ENCODE measurements around the gene PDE11A. TPM values are rescaled to one million over a fixed set of nuclear protein-coding genes. Genes with fewer than 3 reads are reported as not detected.
A peak's percentile ranks its signal among the peaks of the same experiment; 100 is the strongest.

Gene PDE11A
- total RNA-seq, 1 donor from 2014 or later = 1.2 TPM

DNA sequence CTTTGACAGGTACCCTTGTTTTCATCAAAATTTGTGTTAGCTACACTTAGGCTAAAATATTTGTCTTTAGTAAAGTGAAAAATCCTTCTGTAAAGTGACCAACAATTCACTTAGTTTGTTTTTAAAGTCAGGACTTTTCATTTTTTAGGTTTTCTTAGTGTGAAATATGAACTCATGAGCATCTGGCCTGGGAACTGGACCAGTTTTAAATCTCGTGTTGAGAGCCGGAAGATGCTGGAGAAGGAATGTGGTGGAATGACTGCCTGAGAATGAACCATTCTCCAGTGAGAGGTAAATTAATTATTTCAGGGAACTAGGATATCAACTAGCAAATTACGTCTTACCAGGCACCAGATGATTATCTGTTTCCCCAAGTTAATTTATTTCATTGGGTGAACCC, 374.3 kb downstream of the PDE11A start:
- no peak overlapping the region for H3K4me3 ChIP-seq (ENCODE audit: low read depth, low read length)
- TF ChIP-seq, protein P1, sequence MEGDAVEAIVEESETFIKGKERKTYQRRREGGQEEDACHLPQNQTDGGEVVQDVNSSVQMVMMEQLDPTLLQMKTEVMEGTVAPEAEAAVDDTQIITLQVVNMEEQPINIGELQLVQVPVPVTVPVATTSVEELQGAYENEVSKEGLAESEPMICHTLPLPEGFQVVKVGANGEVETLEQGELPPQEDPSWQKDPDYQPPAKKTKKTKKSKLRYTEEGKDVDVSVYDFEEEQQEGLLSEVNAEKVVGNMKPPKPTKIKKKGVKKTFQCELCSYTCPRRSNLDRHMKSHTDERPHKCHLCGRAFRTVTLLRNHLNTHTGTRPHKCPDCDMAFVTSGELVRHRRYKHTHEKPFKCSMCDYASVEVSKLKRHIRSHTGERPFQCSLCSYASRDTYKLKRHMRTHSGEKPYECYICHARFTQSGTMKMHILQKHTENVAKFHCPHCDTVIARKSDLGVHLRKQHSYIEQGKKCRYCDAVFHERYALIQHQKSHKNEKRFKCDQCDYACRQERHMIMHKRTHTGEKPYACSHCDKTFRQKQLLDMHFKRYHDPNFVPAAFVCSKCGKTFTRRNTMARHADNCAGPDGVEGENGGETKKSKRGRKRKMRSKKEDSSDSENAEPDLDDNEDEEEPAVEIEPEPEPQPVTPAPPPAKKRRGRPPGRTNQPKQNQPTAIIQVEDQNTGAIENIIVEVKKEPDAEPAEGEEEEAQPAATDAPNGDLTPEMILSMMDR (conservative IDR thresholded peaks at IDR 0.05; ENCODE audit: low read depth, low read length) = no peak
- no peak for DNase-seq (ENCODE audit: low read depth)

DNA sequence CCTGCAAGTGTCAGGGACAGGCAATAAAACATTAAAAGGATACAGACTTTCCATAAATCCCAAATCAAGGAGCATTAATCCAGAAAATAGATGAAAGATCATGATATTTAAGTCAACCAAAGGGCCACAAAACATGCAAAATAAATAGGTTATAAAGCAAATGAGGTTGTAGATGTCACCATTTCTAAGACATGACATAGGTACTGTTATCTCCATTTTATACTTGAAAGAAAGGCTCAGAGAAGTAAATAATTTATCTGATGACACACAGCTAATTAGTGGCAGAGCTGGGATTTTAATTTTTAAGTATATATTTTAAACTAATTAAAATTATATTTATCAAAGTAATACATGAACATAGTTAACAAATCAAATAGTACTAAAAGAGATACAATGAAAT, 378.2 kb downstream of the PDE11A start:
- TF ChIP-seq, protein P1 (conservative IDR thresholded peaks at IDR 0.05; ENCODE audit: low read depth, low read length) = no peak
- no peak for DNase-seq (ENCODE audit: low read depth)
- H3K4me3 ChIP-seq (ENCODE audit: low read depth, low read length) = no peak overlapping the region

DNA sequence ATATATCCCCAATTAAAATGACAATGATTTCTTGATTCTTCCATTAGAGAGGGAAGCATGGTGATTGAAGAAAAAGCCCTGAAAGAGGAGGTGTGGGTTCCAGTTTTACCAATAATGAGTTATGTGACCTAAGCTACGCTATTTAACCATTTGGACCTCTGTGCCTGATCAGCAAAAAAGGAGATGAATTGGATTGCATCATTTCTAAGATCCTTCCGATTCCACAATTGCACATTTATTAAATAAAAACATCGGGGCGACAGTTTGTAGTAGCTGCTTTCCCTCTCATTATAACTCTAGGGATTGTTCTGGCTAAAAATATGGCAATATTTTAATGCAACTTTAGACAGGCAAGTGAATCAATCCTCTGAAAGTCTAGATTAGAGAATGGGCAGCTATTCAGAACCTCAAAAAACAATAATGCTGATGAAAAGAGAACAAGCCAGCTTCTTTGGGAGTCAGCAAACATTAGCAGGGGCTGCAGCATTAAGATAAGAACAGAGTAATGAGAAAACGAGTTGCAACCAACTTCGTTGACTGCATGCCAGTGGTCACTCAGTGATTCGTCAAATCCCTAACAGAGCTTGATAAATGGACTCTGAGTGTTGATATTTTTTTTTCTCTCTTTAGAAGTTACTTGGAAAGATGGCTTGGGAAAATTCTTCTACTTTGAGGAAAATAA, 378.8 kb downstream of the PDE11A start:
- TF ChIP-seq, protein P1 (conservative IDR thresholded peaks at IDR 0.05; ENCODE audit: low read depth, low read length) = no peak
- no peak overlapping the region for H3K4me3 ChIP-seq (ENCODE audit: low read depth, low read length)
- DNase-seq (ENCODE audit: low read depth) = no peak

DNA sequence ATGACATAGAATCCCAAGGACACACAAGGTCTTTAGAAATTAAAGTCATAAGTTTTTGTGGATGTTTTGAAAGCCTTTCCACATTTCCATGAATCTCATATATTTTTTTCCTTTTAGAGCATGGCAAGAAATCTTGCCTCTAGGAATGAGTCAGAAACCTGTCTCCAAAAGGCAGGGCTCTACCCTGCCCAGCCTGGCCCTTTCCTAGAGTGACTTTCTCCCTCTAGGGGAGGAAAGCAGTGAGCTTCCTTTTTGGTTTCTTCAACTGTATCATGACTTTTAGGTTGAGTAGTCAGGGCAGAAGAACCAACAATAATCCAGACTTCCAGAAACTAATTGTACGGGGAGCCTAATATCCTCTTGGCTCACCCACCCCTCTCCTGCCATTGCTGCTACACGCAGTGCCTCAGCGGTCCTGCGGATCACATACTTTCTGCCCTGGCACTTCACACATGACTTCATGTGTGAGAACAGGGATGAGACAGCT, 379.8 kb downstream of the PDE11A start:
- DNase-seq (ENCODE audit: low read depth) = peak; percentile 71
- peak overlapping the region; percentile 31 for H3K4me3 ChIP-seq (ENCODE audit: low read depth, low read length)
- TF ChIP-seq, protein P1 (conservative IDR thresholded peaks at IDR 0.05; ENCODE audit: low read depth, low read length) = peak; percentile 54

DNA sequence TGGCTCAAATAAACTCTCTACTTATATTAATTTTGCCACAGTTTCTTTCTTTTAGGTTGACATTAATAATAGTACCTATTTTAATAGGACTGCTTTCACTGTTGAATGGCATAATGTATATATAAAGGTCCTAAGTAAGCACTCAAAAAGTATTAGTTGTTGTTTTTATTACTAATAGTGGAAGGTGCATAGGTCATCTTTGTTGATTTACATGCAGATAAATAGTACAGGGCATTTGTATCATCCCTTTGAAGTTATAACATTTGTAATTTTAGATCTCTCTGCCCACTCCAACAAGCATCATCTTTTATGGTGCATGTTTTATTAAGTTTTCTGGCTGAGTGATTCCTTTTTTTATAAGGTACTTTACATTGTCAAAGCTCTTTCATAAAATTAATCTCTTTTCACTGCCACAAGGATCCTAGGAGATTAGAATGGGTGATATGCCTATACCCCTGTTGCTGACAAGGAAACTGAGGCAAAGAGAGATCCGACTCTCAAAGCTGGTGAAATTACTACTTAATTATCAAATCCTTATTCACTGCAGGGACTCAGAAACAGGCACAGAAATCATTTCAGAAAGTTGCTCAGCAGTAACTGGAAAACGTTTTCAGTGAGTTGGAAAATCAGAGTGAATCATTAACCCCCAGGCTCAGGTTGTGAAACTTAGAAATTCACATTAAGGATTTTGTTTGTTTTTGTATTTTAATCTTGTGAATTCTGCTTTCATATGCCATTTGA, 380.4 kb downstream of the PDE11A start:
- DNase-seq (ENCODE audit: low read depth) = peak; percentile 70
- peak overlapping the region; percentile 33 for H3K4me3 ChIP-seq (ENCODE audit: low read depth, low read length)
- TF ChIP-seq, protein P1 (conservative IDR thresholded peaks at IDR 0.05; ENCODE audit: low read depth, low read length) = no peak

DNA sequence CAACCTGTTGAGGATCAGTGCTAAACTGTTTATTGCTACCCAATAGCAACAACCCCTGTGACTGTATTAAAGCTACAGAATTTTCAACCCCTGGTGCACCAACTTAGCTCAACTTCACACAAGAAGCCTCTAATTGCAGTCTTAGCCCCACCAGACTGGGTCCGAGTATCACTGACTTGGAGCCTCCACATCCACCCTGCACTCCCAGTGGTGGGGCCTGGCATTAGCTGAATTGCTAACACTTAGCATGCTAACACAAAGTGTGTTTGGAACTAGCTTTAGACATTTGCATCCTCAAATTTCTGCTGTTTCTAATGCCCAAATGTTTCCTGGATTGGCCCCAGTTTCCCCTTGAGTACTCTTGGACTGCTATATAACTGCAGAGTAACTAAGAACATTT, 381.4 kb downstream of the PDE11A start:
- no peak for DNase-seq (ENCODE audit: low read depth)
- H3K4me3 ChIP-seq (ENCODE audit: low read depth, low read length) = no peak overlapping the region
- TF ChIP-seq, protein P1 (conservative IDR thresholded peaks at IDR 0.05; ENCODE audit: low read depth, low read length) = peak; percentile 10

Measured in epithelial cell of proximal tubule (primary cell).